HG03571 (cell line): ENCODE data around the gene ADAMTS14.
"Not testable (repeated sequence)": the region's sequence is repeated elsewhere in the genome, so short reads cannot be mapped to it uniquely, and the experiment has no call there.

ENCODE experiments used
- ATAC-seq: cut with Tn5 transposase; IDR thresholded peaks from one replicate; pipeline ENCODE4 v1.9.1; 2021; ENCODE audit not compliant: unreplicated experiment

ADAMTS14 gene

GRCh38 chr10:70768026-70768685 is 95.8 kb downstream of the ADAMTS14 start:
- not testable (repeated sequence) for ATAC-seq

- no peak for ATAC-seq
Observed at GRCh38 chr10:70769121-70769520, 96.8 kb downstream of the ADAMTS14 start.

GRCh38 chr10:70770001-70770400 is 97.7 kb downstream of the ADAMTS14 start:
- ATAC-seq, result no peak

- not testable (repeated sequence) for ATAC-seq
Observed at GRCh38 chr10:70770516-70770915, 98.2 kb downstream of the ADAMTS14 start.

GRCh38 chr10:70771311-70772194 is 99.2 kb downstream of the ADAMTS14 start:
- ATAC-seq, result no peak

- ATAC-seq, result no peak
Observed at GRCh38 chr10:70772627-70773026, 100.3 kb downstream of the ADAMTS14 start.

- ATAC-seq, result no peak
Observed at GRCh38 chr10:70773461-70773860, 101.2 kb downstream of the ADAMTS14 start.

GRCh38 chr10:70773965-70774809 is 101.9 kb downstream of the ADAMTS14 start:
- no peak for ATAC-seq

- no peak for ATAC-seq
Observed at GRCh38 chr10:70774810-70775678, 102.7 kb downstream of the ADAMTS14 start.

GRCh38 chr10:70775679-70776454 is 103.6 kb downstream of the ADAMTS14 start:
- ATAC-seq, result no peak

- no peak for ATAC-seq
Observed at GRCh38 chr10:70776455-70777005, 104.2 kb downstream of the ADAMTS14 start.

- ATAC-seq, result no peak
Observed at GRCh38 chr10:70777063-70777875, 105.0 kb downstream of the ADAMTS14 start.

GRCh38 chr10:70778267-70778924 is 106.1 kb downstream of the ADAMTS14 start:
- no peak for ATAC-seq

- no peak for ATAC-seq
Observed at GRCh38 chr10:70779088-70779487, 106.8 kb downstream of the ADAMTS14 start.

- no peak for ATAC-seq
Observed at GRCh38 chr10:70779511-70780369, 107.4 kb downstream of the ADAMTS14 start.

GRCh38 chr10:70780370-70780760 is 108.1 kb downstream of the ADAMTS14 start:
- ATAC-seq, result no peak

- no peak for ATAC-seq
Observed at GRCh38 chr10:70780772-70781171, 108.5 kb downstream of the ADAMTS14 start.
